ENCODE data around the gene PPP4R2.

DNA sequence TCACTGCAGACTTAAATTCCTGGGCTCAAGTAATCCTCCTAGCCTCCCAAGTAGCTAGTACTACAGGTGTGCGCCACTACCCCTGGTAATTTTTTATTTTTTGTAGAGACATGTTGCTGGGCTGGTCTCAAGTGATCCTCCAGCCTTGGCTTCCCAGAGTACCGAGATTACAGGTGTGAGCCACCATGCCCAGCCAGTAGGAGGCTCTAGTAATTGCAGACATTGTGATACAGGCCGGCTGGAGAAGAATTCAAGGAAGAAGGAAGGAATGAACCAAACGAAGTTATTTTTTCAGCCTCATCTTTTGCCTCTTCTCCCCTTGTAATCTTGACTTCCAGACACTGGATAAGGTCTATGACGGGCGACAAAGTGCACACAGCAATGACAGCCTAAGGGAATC is 3.2 kb upstream of the PPP4R2 start:
- TF ChIP-seq CTCF (conservative IDR thresholded peaks at IDR 0.05) (no peak), EZH2 (IDR thresholded peaks at IDR 0.05; ENCODE audit: low read depth) (no peak)
